H1 (cell line): ENCODE measurements around the gene TMEM63A.

Source experiments
- CEBPB ChIP-seq: IDR thresholded peaks from 2 replicates; pipeline ENCODE4 v1.6.1; 2012; ENCODE audit warnings: low read depth, low read length
- CTCF ChIP-seq, 3 experiments: IDR thresholded peaks; 1 replicate in 2 of 3; 2 replicates in 1 of 3; pipeline versions ENCODE4 v1.5.1 to v1.6.1; 2011; ENCODE audit warnings: low read length in 3 of 3, mild to moderate bottlenecking in 3 of 3, inconsistent platforms in 2 of 3, low read depth in 1 of 3, moderate library complexity in 1 of 3; ENCODE audit not compliant: insufficient read depth in 1 of 3; ENCODE audit errors: control extremely low read depth in 1 of 3
- HDAC6 ChIP-seq: IDR thresholded peaks from one replicate; pipeline ENCODE4 v1.7.1; 2012; ENCODE audit warnings: low read depth, mild to moderate bottlenecking, inconsistent platforms, low read length, moderate library complexity
- POLR2A ChIP-seq, 2 experiments: IDR thresholded peaks; 1 replicate in 1 of 2; 2 replicates in 1 of 2; pipeline ENCODE4 v1.6.1; 2011; ENCODE audit warnings: low read depth in 2 of 2, low read length in 2 of 2, mild to moderate bottlenecking in 2 of 2; ENCODE audit errors: control extremely low read depth in 1 of 2
- TCF12 ChIP-seq: IDR thresholded peaks from 2 replicates; pipeline ENCODE4 v1.6.1; 2011; ENCODE audit warnings: low read depth, mild to moderate bottlenecking, low read length

DNA sequence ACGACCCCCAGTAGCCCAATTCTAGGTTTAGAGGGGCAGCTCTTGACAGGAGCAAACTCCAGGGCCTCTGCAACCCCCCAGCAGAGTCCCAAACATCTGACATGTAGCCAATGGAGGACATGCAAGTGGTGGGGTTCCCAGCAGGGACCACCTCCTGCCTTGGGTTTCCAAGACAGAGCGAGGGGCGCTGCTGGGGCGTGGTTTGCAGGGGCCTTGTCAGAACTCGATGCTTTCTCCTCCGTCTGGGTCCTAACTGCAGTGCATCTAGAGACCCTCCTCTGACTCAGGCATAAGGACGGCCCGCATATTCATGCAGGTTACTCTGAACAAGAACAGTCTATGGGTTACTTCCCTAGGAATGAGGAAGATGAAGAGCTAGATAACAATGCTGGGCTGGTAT, 55.1 kb downstream of the TMEM63A start:
- TF ChIP-seq CTCF (IDR thresholded peaks at IDR 0.05; ENCODE audit: control extremely low read depth in 1 of 3, insufficient read depth in 1 of 3, low read depth in 1 of 3, low read length in 3 of 3) (no peak), TCF12 (no peak), CEBPB (no peak), POLR2A (IDR thresholded peaks at IDR 0.05; ENCODE audit: control extremely low read depth in 1 of 2, low read depth in 2 of 2, low read length in 2 of 2) (no peak), HDAC6 (no peak)
